Gastroesophageal sphincter (tissue), 3 donors: ENCODE data around the gene PLOD2.

Experiments
- EP300 ChIP-seq: sonication (generic); formaldehyde crosslinking; IDR thresholded peaks from one replicate; pipeline ENCODE4 v1.6.1; 2017; ENCODE audit warnings: antibody characterized with exemption, mild to moderate bottlenecking
- POLR2A ChIP-seq, 2 donors: fragments of 450-650 bp; IDR thresholded peaks; one replicate each; pipeline ENCODE4 v1.6.1; 2017; ENCODE audit warnings: antibody characterized with exemption in 2 of 2, mild to moderate bottlenecking in 2 of 2, moderate library complexity in 1 of 2
- TF ChIP-seq, protein P1 (sequence below), 4 experiments: fragments of 200-600 bp in 2 of 4; fragments of 450-650 bp in 2 of 4; sonication (generic) in 1 of 4; IDR thresholded peaks; one replicate each; pipeline ENCODE4 v1.5.1; 2017 to 2019; ENCODE audit warnings: antibody characterized with exemption in 4 of 4, mild to moderate bottlenecking in 2 of 4, moderate library complexity in 2 of 4

DNA sequence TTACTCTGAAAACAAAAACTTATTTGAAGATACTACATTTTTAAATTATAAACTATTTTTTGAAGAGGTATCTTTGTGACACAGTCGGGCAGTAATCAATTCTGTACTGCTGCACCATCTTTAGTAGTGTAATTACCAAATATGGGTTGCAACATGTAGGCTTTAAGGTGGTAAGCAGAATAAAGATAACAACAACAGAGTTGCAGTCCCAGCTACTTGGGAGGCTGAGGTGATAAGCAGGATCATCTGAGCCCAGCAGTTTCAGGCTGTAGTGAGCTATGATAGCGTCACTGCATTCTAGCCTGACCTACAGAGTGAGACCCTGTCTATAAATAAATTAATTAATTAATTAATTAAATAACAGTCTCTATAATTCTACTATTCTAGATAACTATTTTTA is 6.0 kb downstream of the PLOD2 start:
- TF ChIP-seq, protein P1, sequence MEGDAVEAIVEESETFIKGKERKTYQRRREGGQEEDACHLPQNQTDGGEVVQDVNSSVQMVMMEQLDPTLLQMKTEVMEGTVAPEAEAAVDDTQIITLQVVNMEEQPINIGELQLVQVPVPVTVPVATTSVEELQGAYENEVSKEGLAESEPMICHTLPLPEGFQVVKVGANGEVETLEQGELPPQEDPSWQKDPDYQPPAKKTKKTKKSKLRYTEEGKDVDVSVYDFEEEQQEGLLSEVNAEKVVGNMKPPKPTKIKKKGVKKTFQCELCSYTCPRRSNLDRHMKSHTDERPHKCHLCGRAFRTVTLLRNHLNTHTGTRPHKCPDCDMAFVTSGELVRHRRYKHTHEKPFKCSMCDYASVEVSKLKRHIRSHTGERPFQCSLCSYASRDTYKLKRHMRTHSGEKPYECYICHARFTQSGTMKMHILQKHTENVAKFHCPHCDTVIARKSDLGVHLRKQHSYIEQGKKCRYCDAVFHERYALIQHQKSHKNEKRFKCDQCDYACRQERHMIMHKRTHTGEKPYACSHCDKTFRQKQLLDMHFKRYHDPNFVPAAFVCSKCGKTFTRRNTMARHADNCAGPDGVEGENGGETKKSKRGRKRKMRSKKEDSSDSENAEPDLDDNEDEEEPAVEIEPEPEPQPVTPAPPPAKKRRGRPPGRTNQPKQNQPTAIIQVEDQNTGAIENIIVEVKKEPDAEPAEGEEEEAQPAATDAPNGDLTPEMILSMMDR (IDR thresholded peaks at IDR 0.05): no peak
- no peak for TF ChIP-seq EP300
- no peak for TF ChIP-seq POLR2A (IDR thresholded peaks at IDR 0.05)
